GM04503 (cell line): ENCODE data around the gene ELAC1.
"Not testable (repeated sequence)": the region's sequence is repeated elsewhere in the genome, so short reads cannot be mapped to it uniquely, and the experiment has no call there.

Source experiments
- DNase-seq: peaks from one replicate; pipeline ENCODE4 v3.0.0-alpha.2; 2012; ENCODE audit warnings: low read depth

The ELAC1 gene

DNA sequence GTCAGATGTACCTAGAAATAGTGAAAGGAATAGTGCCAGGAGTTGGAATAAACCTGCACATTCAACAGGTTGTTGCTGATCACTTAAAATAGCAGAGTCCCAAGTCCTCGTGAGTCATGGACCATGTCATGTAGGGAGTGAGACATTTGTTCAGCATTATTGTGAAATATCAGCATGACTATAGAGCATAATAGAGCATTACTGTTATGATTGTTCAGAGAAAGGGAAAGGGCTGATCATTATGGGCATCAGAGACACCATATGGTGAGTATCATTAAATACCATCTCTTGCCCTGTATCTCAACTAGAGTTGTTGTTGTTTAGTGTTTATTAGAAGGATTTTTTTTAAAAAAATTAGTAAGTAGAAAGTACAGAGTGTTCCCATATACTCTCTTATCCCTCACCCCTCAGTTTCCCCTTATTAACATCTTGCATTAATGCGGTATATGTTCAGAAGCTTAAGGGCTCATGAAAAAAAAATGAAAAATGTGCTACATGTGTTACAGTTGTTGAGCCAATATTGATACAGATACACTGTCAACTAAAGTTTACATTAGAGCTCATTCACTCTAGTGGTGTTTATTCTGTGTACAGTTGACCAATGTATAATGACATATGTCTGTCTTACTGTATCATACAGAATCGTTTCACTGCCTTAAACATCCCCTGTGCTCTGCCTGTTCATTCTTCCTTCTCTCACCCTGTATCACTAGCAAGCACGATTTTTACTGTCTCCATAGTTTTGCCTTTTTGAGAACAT is 5.7 kb downstream of the ELAC1 start:
- DNase-seq = peak; percentile 45

DNA sequence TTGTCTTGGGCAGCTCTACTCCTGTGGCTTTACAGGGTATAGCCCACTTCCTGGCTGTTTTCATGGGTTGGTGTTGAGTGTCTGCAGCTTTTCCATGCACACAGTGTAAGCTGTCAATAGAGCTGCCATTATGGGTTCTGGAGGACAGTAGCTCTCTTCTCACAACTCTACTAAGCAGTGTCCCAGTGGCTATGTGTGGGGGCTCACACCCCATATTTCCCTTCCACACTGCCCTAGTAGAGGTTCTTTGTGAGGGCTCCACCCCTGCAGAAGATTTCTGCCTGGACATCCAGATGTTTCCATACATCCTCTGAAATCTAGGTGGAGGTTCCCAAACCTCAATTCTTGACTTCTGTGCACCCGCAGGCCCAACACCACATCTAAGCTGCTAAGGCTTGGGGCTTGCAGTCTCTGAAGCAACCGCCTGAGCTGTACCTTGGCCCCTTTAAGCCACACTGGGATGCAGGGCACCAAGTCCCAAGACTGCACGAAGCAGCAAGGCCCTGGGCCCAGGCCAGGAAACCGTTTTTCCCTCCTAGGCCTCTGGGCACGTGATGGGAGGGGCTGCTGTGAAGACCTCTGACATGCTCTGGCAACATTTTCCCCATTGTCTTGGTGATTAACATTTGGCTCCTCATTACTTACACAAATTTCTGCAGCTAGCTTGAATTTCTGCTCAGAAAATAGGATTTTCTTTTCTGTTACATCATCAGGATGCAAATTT is 9.4 kb downstream of the ELAC1 start:
- DNase-seq = no peak

DNA sequence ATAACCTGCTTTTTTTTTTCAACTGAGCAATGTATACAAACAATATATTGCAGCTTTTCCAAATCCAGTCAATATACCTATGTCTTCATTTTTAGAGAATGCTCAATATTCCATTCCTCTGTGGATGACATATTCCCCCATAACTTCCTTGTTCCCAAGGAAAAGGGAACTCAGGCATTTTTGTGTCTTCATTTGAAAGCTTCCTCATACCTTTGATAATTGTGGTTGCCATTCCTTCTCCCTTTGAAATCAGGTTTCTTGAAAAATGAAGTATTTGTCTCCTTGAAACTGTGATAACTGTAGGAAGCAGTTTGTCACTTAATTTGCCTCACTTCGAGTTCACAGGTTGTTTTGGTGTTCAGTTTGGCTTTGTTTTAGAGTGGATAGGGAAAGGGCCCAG is 13.5 kb downstream of the ELAC1 start:
- DNase-seq = peak; percentile 21

DNA sequence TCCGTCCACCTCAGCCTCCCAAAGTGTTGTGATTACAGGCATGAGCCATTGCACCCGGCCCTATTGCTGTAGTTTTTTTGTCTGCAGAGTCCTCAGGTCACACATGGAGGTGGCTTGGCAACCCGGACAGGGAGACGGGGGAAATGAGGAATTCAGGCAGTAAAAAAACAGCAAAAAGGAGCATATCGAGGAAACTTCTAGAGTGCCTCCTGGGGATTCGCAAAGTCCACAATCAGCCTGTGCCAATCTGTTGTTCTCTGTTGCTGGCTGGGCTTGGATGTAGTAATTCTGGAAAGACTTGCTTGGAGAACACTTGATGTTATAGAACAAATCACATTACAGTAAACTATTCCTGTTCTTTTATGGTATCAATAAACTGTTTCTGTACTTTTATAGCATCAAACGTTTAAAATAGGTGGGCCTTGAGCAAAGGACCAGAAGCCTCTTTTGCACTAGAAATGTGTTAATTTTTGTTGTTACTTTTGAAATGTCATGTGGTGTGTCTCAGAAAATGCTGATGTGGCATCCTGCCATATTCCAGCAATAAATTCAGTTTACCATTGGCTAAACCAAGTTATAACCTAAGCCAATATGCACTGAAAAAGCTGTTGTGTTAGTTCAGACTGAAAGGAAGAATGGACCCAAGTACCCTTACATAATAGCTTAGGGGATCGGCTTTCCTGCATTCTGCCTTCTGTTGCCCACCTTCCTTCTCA is 14.4 kb downstream of the ELAC1 start:
- no peak for DNase-seq

DNA sequence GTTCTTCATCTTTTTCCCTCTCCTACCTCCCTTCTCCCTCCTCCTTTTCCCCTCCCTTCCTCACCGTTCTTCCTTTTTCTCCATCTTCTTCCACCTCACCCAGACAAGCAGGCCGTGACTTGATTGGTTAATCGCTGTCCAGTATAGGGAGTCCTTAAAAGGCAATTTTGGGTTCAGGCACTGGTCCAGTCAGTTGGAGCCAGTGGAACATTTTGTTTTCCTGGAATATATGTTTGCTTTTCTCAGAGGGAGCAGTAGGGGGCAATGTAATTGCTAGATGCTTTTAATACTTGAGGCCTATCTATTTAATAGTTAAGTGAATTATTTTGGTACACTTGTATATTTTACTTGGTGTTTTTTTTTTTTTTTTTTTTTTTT is 15.0 kb downstream of the ELAC1 start:
- no peak for DNase-seq

DNA sequence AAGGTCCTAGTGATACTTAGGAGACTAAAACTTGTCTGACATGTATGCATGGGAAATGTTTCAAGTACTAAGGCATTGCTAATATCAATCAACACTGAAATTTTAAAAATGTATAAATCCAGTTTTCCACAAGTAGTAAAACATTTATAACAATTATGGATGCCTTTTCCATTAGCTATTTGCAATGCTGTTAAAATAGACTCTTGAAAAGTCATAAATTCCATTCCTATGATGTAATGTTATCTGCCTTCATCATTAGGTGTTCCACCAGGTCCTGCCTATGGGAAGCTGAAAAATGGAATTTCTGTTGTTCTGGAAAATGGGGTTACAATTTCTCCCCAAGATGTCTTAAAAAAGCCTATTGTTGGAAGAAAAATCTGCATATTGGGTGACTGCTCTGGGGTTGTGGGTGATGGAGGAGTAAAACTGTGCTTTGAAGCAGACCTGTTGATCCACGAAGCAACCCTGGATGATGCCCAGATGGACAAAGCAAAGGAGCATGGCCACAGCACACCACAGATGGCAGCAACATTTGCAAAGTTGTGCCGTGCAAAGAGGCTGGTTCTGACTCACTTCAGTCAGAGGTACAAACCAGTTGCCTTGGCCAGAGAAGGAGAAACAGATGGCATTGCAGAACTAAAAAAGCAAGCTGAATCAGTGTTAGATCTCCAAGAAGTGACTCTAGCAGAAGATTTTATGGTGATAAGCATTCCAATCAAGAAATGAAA is 18.7 kb downstream of the ELAC1 start:
- peak; percentile 69 for DNase-seq

DNA sequence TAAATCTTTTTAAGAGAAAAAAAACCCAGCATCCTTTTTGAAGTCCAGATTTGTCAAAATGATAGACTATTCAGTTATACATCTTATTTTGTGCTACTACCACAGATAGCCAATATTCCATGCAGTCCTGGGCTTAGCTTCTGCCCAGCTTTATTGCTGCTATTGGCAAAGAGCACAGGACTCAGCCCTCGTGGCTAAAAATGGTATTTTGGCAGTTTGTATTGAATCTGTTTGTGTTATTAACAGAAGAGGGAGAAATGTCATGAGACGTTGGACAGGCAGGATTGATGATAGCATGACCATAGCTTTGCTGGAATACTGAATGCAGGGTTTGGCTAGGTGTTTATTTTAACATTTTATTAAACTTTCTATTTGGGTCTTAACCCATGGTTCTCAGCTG is 19.4 kb downstream of the ELAC1 start:
- DNase-seq = no peak

DNA sequence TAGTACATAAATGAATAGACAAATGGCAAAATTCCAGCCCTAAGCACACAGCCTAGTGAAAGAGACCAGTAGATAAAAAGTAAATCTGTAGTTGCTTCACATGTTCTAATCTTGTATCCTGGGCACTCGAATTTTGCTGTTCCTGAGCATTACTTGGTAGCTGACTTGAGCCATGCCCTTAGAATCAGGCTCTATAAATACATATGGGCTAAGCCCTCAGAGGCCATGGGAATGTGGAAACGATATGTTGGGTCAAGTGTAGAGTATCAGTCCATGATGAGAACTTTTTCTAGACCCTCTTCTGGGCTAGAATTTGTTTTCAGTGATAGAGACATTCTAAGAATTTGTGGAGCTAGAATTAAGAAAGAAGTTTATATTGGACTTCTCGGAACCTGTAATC is 21.9 kb downstream of the ELAC1 start:
- DNase-seq = no peak

DNA sequence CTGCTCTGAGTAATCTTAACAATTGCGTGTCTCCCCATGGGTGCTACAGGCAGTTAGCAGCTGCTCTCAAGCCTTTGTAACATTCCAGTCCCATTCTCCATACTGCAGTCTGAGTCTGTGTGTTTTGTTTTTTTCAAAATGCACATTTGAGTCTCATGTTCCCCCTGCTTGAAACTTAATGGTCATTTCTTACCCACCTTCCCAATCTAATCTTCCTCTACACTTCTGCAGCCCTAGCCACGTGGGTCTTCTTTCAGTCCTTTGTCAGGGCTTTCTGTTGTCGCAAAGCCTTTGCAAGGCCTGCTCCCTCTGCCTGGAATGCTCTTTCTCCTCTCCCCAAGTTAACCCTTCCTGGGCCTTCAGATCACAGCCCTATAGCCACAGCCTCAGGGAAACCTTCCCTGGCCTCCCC is 24.5 kb downstream of the ELAC1 start:
- no peak for DNase-seq

DNA sequence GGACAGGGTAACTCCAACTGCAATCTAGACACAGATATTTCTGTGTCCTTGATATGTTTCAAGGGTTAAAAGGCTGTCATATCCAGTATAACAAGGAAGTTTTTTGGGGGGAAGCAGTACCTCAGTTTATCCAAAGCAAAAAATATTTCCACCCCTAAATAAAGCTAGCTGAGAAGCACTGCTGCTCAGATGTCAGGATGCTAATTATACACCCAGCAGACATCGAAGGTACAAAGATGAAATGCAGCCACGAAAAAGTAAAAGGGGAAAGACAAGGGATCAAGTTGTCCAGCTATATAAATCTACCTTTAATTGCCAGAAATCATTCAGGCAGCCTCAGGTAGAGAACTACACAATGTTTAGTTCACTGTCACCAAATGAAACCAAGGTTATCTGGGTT is 26.2 kb downstream of the ELAC1 start:
- DNase-seq = no peak

DNA sequence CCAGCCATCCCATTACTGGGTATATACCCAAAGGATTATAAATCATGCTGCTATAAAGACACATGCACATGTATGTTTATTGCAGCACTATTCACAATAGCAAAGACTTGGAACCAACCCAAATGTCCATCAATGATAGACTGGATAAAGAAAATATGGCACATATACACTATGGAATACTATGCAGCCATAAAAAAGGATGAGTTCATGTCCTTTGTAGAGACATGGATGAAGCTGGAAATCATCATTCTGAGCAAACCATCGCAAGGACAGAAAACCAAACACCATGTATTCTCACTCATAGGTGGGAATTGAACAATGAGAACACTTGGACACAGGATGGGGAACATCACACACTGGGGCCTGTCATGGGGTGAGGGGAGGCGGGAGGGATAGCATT is 35.3 kb downstream of the ELAC1 start:
- not testable (repeated sequence) for DNase-seq

DNA sequence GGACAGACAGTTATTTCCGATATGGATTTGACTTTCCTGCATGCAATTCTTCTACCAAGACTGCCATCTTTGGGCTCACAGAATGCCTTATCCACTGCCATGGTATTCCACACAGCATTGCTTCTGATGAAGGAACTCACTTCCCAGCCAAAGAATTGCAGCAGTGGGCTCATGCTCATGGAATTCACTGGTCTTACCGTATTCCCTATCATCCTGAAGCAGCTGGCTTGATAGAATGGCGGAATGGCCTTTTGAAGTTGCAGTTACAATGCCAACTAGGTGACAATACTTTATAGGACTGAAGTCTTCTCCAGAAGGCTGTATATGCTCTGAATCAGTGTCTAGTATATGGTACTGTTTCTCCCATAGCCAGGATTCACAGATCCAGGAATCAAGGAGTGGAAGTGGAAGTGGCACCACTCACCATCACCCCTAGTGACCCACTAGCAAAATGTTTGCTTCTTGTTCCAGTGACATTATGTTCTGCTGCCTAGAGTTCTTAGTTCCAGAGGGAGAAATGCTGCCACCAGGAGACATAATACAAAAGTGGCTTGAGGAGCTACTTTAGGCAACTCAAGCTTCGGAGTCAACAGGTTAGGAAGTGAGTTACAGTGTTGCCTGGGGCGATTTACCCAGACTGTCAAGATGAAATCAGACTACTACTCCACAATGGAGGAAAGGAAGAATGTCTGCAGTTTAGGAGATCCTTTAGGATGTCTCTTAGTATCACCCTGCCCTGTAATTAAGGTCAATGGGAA is 38.4 kb downstream of the ELAC1 start:
- DNase-seq = no peak

DNA sequence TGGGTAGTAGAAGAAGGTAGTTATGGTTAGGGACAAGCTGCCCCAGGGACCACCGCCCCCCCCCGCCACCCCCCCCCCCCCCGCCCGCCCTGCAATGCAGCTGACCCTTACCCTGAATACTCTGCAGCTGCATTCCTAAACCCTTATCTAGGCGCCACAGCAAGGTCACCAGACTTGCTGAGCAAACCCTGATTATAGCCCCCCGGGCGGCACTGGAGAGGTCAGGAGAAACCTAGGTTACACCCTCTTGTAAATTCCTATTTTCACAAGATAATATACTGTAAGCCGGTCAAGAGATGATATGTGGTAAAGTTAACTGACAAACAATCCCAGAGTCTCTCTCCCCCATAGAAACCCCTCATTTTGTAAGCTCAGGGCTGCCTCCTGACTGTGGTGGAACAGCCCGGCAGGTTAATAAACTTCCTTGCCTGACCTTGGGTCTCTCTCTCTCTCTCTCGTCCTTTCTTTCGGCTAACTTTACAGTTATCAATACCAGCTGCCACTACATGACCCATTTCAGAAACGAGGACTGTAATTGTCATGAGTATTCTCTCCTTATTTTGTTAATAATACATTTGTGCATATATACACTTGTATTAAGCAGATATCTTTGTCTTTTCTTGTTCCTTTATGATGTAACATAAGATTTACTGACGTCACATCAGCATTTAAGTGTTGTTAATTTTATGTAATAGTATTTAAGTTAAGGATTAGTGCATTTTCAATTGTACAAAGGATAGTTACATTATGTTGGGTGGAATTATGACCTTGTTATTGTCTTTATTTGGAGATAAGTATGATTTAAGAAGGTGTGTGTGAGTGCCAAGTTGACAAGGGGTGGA is 39.3 kb downstream of the ELAC1 start:
- DNase-seq = no peak

DNA sequence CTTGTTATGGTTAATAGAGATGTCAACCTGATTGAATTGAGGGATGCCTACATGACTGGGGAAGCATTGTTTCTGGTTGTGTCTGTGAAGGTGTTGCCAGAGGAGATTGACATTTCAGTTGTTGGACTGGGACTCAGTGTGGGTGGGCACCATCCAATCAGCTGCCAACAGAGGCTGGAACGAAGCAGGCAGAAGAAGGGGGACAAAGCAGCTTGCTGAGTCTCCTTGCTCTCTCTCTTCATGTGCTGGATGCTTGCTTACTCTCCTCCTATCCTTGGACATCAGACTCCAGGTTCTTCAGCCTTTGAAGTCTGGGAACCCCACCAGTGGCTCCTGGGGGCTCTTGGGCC is 39.9 kb downstream of the ELAC1 start:
- DNase-seq = no peak

DNA sequence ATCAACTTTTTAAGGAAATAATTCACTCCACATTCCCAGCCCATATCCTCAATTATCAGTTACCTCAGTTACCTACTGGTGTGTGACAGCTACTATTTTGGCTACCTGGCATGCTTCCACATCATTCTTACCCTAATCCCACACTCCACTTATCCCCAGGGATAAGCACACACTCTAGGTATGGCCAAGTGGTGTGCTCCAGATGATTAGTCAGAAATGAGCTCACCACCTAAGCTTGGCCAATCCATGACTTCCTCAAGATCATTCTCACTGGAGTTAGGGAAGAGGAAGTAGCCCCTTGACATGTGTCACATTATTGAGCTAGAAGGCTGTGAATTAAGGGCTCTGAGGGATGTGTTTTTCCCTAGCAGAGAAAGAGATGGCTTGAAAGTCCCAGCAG is 41.2 kb downstream of the ELAC1 start:
- DNase-seq = no peak

DNA sequence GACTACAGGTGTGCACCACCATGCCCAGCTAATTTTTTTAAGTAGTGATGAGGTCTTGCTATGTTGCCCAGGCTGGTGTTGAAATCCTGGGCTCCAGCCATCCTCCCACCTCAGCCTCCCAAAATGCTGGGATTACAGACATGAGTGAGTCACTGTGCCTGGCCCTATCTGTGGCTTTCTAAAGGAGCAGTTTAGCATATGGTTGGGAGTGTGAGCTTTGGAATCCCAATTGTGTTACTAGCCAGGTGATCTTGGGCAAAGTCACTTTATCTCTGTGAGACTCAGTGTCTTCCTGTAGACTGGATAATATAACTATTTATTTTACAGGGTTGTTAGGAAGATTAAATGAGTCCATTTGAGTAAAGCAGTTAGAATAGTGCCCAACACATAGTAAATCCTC is 42.4 kb downstream of the ELAC1 start:
- DNase-seq = no peak

DNA sequence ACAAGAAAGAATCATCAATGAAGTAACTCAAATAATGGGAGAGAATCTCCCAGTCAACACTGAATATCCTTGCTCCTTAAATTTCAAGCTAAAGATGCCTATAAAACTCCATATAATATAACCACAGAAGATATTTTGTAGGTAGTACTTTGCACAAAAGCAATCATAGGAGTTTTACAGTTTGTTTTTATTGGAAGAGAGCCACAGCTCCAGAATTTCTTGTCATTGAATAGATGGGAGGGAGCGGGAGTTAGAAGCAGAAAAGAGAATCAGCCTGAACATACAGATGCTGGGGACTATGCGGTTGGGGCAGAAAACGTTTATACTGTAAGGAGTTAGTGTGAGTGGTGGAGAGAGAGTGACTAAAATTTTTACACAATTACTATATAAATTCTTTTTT is 43.9 kb downstream of the ELAC1 start:
- no peak for DNase-seq

DNA sequence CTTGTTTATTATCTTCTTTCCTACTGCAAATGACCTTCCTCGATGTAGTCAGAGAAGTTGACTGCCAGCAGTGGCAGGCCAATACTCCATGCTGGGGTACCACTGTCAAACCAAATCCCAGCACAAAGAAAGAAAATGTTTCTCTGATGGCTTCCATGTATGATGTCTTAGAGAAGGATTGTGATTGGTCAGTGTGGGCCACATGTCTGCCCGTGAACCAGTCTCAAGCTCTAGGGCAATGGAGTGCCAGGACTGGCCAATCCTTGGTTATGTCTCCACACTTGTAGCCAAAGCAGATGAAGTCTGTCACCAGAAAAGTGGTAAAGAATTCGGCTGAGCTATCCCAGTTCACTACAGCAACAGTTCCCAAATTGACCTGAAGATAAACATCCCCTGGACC is 44.6 kb downstream of the ELAC1 start:
- DNase-seq = no peak

DNA sequence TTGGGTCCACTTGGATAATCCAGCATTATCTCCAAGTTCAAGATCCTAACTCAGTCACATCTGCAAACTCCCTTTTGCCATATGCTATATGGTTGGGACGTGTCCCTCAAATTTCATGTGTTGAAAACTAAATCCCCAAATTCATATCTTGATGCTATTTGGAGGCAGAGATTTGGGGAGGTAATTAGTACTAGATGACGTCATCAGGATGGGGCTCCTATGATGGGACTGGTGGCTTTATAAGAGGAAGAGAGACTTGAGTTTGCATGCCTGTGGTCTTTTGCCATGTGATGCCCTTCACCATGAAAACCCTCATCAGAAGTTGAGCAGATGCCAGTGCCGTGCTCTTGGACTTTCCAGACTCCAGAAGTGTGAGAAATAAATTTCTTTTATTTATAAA is 45.4 kb downstream of the ELAC1 start:
- no peak for DNase-seq

DNA sequence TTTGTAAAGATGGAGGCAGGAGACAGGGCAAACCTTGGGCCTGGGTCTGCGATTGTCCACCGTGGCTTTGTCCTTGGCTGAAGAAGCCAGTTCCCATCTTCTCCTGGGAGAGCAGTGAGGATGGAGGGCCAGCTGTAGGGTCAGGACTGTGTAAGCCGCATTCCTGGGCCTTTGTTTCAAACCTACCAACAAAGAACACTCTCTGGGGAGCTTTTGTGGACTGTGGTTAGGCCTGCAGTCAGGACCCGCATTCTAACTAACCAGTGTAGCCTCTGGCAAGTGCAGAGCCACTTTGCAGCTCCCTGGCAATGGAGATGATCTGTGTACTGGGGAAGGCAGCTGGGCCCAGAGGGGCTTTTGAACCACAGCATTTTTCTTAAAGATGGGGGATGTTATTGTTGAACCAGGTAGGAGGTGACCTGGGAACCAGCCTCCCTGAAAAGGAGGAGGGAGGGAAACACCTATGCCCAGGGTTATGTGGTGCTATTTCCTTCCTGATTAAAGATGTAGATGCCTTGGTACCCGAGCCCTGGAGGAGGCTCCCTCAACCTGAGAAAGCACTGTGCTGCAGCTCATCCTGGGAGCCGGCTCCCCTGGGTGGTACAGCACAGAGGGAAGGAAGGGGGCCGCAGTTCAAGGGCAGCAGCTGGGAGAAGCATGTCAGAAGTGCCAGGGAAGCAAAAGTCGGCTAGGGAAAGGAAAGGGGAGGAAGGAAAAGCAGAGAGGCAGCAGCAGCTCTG is 49.5 kb downstream of the ELAC1 start:
- no peak for DNase-seq
